ENCODE results near the gene SEPHS1.

- TF ChIP-seq POLR2AphosphoS5 (IDR thresholded peaks at IDR 0.05) (no peak), CTCF (IDR thresholded peaks at IDR 0.05) (no peak), EP300 (IDR thresholded peaks at IDR 0.05) (no peak)
These were observed 18.5 kb downstream of the SEPHS1 start for GRCh38 chr10:13329565-13329964.

All from sigmoid colon (tissue), 4 donors.